ENCODE data around the gene NME3. TPM values are rescaled to one million over a fixed set of nuclear protein-coding genes. Genes with fewer than 3 reads are reported as not detected.

The NME3 gene
- total and polyA plus RNA-seq, 2 of the 13 experiments (the other 11 are each of a cell fraction or from before 2014, with no cell fraction given) = 10.4 to 15.9 TPM

- 0 out of 2 replicates have a peak, but pooled peaks have one; percentile 21 for TF ChIP-seq STAT6 (CRISPR knock-in tag; IDR thresholded peaks at IDR 0.05; ENCODE audit: borderline replicate concordance)
- peak; percentile 76; the same call in 1 of the 2 replicates for TF ChIP-seq TFDP1 (CRISPR knock-in tag; IDR thresholded peaks at IDR 0.05; ENCODE audit: borderline replicate concordance)
- peak; percentile 60; the same call in 1 of the 2 replicates for TF ChIP-seq ZNF562 (CRISPR knock-in tag; IDR thresholded peaks at IDR 0.05; ENCODE audit: borderline replicate concordance)
- 0 out of 2 replicates have a peak, but pooled peaks have one; percentile 74 for TF ChIP-seq DMTF1 (CRISPR knock-in tag; IDR thresholded peaks at IDR 0.05)
- no peak for TF ChIP-seq AGO1 (IDR thresholded peaks at IDR 0.05; ENCODE audit: low read depth, low read length, poor library complexity, severe bottlenecking)
- peak; percentile 62; the same call in 1 of the 2 replicates for TF ChIP-seq RELA (CRISPR knock-in tag; IDR thresholded peaks at IDR 0.05)
- TF ChIP-seq HES4 (CRISPR knock-in tag; IDR thresholded peaks at IDR 0.05; ENCODE audit: borderline replicate concordance) = no peak
- no peak; the same call in 1 of the 2 replicates for TF ChIP-seq SRY (CRISPR knock-in tag; IDR thresholded peaks at IDR 0.05)
- peak; percentile 91 for TF ChIP-seq ZNF780A (CRISPR knock-in tag; IDR thresholded peaks at IDR 0.05)
- no peak for TF ChIP-seq ZNF121 (CRISPR knock-in tag; IDR thresholded peaks at IDR 0.05)
- 0 out of 2 replicates have a peak, but pooled peaks have one; percentile 47 for TF ChIP-seq MIER2 (CRISPR knock-in tag; IDR thresholded peaks at IDR 0.05)
- no peak for TF ChIP-seq ZNF576 (CRISPR knock-in tag; IDR thresholded peaks at IDR 0.05)
- 0 out of 2 replicates have a peak, but pooled peaks have one; percentile 46 for TF ChIP-seq PAX8 (CRISPR knock-in tag; IDR thresholded peaks at IDR 0.05; ENCODE audit: borderline replicate concordance)
- no peak for TF ChIP-seq HIC2 (CRISPR knock-in tag; IDR thresholded peaks at IDR 0.05; ENCODE audit: low read depth)
- no peak for TF ChIP-seq ZNF660 (CRISPR knock-in tag; IDR thresholded peaks at IDR 0.05; ENCODE audit: borderline replicate concordance, low read depth)
- no peak for TF ChIP-seq MBNL3 (CRISPR knock-in tag; conservative IDR thresholded peaks at IDR 0.05)
- TF ChIP-seq ZSCAN25 (CRISPR knock-in tag; IDR thresholded peaks at IDR 0.05) = peak; percentile 97
- TF ChIP-seq ZNF333 (CRISPR knock-in tag; IDR thresholded peaks at IDR 0.05; ENCODE audit: borderline replicate concordance) = no peak
Measured at GRCh38 chr16:1772908-1773702, 1.8 kb upstream of the NME3 start, which contains the start of gene MRPS34 (continued).

Data from HepG2 (cell line).